Heart left ventricle (tissue), 16 donors: ENCODE results near the gene COX19. TPM values are rescaled to one million over a fixed set of nuclear protein-coding genes. Genes with fewer than 3 reads are reported as not detected.

Experiments used
- ATAC-seq, 4 donors: fragments of 200-7000 bp; cut with Tn5 transposase; one replicate each; pipeline ENCODE4 v1.9.1; 2020 to 2022; ENCODE audit warnings: moderate library complexity in 4 of 4, mild to moderate bottlenecking in 3 of 4, moderate number of reproducible peaks in 1 of 4
- DNase-seq, 5 donors: peaks; one replicate each; pipeline ENCODE4 v3.0.0-alpha.2; 2020
- H3K27ac ChIP-seq, 12 donors: fragments of 200-600 bp; sonication (generic) in 4 of 12; one replicate each; pipeline versions ENCODE4 v1.5.0 to v1.8.0; 2016 to 2022; ENCODE audit warnings: mild to moderate bottlenecking in 2 of 12
- H3K27me3 ChIP-seq, 9 donors: fragments of 200-600 bp; sonication (generic) in 2 of 9; one replicate each; pipeline versions ENCODE4 v1.5.1 to v1.8.0; 2016 to 2022; ENCODE audit warnings: mild to moderate bottlenecking in 3 of 9
- H3K36me3 ChIP-seq, 9 donors: fragments of 200-600 bp; sonication (generic) in 2 of 9; one replicate each; pipeline versions ENCODE4 v1.5.0 to v1.8.0; 2018 to 2022; ENCODE audit warnings: mild to moderate bottlenecking in 2 of 9
- H3K4me1 ChIP-seq, 12 donors: fragments of 200-600 bp; sonication (generic) in 4 of 12; one replicate each; pipeline versions ENCODE4 v1.5.0 to v1.8.0; 2016 to 2022; ENCODE audit warnings: mild to moderate bottlenecking in 3 of 12
- H3K4me3 ChIP-seq, 12 donors: fragments of 200-600 bp; sonication (generic) in 4 of 12; one replicate each; pipeline versions ENCODE4 v1.5.0 to v1.8.0; 2017 to 2022; ENCODE audit warnings: mild to moderate bottlenecking in 9 of 12, moderate library complexity in 4 of 12
- H3K9me3 ChIP-seq, 12 donors: fragments of 200-600 bp; sonication (generic) in 4 of 12; one replicate each; pipeline versions ENCODE4 v1.5.0 to v1.8.0; 2016 to 2022; ENCODE audit warnings: mild to moderate bottlenecking in 1 of 12
- POLR2A ChIP-seq, 2 donors: fragments of 450-650 bp; IDR thresholded peaks; one replicate each; pipeline ENCODE4 v1.6.1; 2017; ENCODE audit warnings: antibody characterized with exemption in 2 of 2, mild to moderate bottlenecking in 2 of 2, moderate library complexity in 2 of 2
- WGBS, 4 donors: extraction: QIAGEN DNeasy Blood & Tissue Kit in 2 of 4; methylation state at CpG; one replicate each; pipeline versions ENCODE4 v1.1.5 to v1.1.7; 2013 to 2018; 5-methylcytosine and 5-hydroxymethylcytosine counted together
- intact Hi-C, 10 donors: fragments of 100-400 bp; cut with DNase I; formaldehyde crosslinking; loops; one replicate each; pipeline versions ENCODE4 v1.11.1 to v1.14.2; 2022
- polyA plus RNA-seq, 2 donors: library from polyadenylated mRNA; stranded (reverse); fragments of 200-250 nt; gene quantifications; one replicate each; pipeline ENCODE4 v1.2.3, GENCODE V29; 2013
- total RNA-seq, 9 donors: library from RNA; depleted of rRNA in 2 of 9; stranded (reverse); fragments of >200 nt in 2 of 9; fragmentation: NEBNext Ultra II Directional in 3 of 9; extraction: Animal tissue kit (Norgen Biotek cat#: 25700) in 3 of 9; gene quantifications; one replicate each; pipeline versions ENCODE4 v1.1.0 to v1.2.4, GENCODE V29; 2016 to 2023
- TF ChIP-seq, protein P1 (sequence below), 12 donors: fragments of 200-600 bp; sonication (generic) in 4 of 12; IDR thresholded peaks; one replicate each; pipeline versions ENCODE4 v1.5.0 to v1.8.0; 2018 to 2022; ENCODE audit warnings: antibody characterized with exemption in 12 of 12, mild to moderate bottlenecking in 5 of 12
- donor health status: ischemic (EF 13 %, LVEDD 7.1; RV severe dilation, severe dysfunction).
- donor health status: healthy with polysubstance abuse.
- donor health status: DM: no; HTN: yes; CAD: no.
- donor health status: DM: no; HTN: no; CAD: no.
- donor health status: ischemic (EF 25% LVEDD 6.9; RV normal size, moderate dysfunction).
- donor health status: ischemic (EF 25% LVEDD 5.7; RV mildly dilated, moderate dysfunction).
- donor health status: healthy.
- donor health status: DM: yes; HTN: yes; CAD: no.
- donor health status: ischemic (EF 35%, LVEDD 5.7; RV mildly dilated, moderate dysfunction).
- donor health status: nonischemic (EF 11% LVEDD 7.7; RV severe dilation, severe dysfunction).
- donor health status: DM: yes; HTN: yes; CAD: no.
- donor health status: PGD.
- donor health status: ischemic (EF 29% LVEDD 5.4; RV normal size, mild dysfunction).
- donor health status: nonischemic (EF 23%, LVEDD 6.1; RV moderate dilation, normal function).

The COX19 gene
- total and polyA plus RNA-seq, 11 donors, result 3.1 to 7.8 (median 6.5) TPM

DNA sequence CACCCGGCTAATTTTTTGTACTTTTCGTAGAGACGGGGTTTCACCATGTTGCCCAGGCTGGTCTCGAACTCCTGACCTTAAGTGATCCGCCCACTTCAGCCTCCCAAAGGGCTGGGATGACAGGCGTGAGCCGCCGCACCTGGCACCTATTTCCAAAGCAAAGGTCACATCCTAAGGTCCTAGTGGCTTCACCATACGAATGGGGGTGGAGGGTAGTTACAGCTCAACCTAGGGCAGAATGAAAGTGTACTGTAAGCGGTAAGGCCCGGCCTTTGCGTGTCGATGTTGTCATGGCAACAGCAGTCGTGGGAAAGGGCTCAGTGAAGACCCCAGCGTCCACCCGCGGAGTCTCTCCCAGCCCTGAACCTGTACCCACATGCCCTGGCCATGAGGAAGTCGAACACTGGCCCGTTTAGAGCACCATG lies 1.6 kb upstream of the COX19 start:
- H3K4me1 ChIP-seq, result peaks cover 3 to 33% (median 25%) of the 10 kb centered on the region in 12 donors
- no peaks in the 10 kb centered on the region for H3K27me3 ChIP-seq
- intact Hi-C loops, result no loop called here
- H3K27ac ChIP-seq, result no peak overlapping the region
- no peaks in the 10 kb centered on the region for H3K9me3 ChIP-seq
- no peak for TF ChIP-seq POLR2A (IDR thresholded peaks at IDR 0.05)
- TF ChIP-seq, protein P1, sequence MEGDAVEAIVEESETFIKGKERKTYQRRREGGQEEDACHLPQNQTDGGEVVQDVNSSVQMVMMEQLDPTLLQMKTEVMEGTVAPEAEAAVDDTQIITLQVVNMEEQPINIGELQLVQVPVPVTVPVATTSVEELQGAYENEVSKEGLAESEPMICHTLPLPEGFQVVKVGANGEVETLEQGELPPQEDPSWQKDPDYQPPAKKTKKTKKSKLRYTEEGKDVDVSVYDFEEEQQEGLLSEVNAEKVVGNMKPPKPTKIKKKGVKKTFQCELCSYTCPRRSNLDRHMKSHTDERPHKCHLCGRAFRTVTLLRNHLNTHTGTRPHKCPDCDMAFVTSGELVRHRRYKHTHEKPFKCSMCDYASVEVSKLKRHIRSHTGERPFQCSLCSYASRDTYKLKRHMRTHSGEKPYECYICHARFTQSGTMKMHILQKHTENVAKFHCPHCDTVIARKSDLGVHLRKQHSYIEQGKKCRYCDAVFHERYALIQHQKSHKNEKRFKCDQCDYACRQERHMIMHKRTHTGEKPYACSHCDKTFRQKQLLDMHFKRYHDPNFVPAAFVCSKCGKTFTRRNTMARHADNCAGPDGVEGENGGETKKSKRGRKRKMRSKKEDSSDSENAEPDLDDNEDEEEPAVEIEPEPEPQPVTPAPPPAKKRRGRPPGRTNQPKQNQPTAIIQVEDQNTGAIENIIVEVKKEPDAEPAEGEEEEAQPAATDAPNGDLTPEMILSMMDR (IDR thresholded peaks at IDR 0.05), result no peak
- peak in 1 of 5 donors; percentile 35 for DNase-seq
- peaks cover 0 to 17% (median 14%) of the 10 kb centered on the region in 9 donors for H3K36me3 ChIP-seq
- H3K4me3 ChIP-seq, result no peak overlapping the region
- no peak for ATAC-seq
- 79 to 89% (median 87%) methylated on average over 19 of the region's 19 CpGs for WGBS, 4 donors

DNA sequence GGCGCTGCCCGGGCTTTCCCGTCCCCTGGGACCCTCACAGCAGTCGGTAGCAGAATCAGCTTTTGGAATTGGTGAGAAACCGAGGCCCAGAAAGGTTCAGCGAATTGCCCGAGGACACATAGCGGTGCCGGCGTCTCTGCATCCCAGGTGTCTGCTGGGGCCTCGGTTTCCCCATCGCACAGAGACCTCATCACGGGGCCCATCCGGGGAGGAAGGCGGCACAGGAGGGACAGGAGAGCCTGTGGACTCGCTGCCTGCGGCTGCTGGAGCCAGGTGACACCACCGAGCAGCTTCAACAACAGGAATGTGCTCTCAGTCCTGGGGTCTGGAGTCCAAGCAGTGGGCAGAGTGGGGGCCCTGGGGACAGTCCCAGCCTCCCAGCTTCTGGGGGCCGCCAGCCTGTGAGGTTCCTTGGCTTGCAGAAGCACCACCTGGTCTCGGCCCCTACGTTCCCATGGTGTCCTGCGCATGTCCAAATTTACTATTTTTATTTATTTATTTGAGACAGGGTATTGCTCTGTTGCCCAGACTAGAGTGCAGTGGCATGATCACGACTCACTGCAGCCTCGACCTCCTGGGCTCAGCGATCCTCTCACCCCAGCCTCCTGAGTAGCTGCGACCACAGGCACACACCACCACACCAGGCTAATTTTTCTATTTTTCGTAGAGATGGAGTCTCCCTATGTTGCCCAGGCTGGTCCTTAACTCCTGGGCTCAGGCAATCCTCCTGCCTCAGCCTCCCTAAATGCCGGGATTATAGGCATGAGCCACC lies 539 bp upstream of the COX19 start:
- Histone ChIP-seq H3K4me1 (peaks cover 3 to 36% (median 26%) of the 10 kb centered on the region in 12 donors), H3K27ac (peak overlapping the region in 7 of 12 donors; percentile 85 to 98 (median 96)), H3K9me3 (no peaks in the 10 kb centered on the region), H3K36me3 (peaks cover 0 to 27% (median 23%) of the 10 kb centered on the region in 9 donors), H3K27me3 (no peaks in the 10 kb centered on the region), H3K4me3 (peak overlapping the region; percentile 71 to 100 (median 98))
- 53 to 66% (median 54%) methylated on average over 19 to 28 of the region's 28 CpGs for WGBS, 4 donors
- DNase-seq (peak in 1 of 5 donors; percentile 64), ATAC-seq (peak in 1 of 4 donors; percentile 2)
- TF ChIP-seq, protein P1 (IDR thresholded peaks at IDR 0.05), result no peak
- no peak for TF ChIP-seq POLR2A (IDR thresholded peaks at IDR 0.05)
- intact Hi-C loops, result no loop called here

DNA sequence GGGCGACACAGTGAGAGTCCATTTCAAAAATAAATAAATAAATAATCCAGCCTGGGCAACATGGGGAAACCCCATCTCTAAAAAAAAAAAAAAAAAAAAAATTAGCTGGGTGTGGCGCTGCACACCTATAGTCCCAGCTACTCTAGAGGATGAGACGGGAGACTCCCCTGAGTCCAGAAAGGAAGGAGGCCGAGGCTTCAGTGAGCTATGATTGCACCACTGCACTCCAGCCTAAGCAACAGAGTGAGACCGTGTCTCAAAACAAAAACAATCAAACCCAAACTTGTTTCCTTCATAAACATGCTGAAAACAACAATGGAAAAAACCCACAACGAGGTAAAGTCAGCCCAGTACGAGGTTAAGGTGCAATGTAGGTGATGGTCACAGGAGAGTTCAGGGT lies 1.2 kb downstream of the COX19 start:
- peak overlapping the region in 5 of 12 donors; percentile 95 to 98 (median 97) for H3K27ac ChIP-seq

DNA sequence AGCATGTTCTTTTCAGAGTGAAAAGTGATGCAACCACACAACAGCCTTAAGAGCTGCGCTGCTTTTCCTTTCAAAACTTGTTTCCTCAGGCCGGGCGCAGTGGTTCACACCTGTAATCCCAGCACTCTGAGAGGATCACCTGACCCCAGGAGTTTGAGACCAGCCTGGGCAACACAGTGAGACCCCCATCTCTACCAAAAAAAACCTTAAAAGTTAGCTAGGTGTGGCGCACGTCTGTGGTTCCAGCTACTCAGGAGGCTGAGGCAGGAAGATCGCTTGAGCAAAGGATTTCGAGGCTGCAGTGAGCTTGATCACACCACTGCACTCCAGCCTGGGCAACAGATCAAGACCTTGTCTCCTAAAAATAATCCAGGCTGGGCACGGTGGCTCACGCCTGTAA lies 2.0 kb downstream of the COX19 start:
- 81 to 88% (median 86%) methylated on average over 9 of the region's 9 CpGs for WGBS, 4 donors
- Histone ChIP-seq H3K27me3 (no peaks in the 10 kb centered on the region), H3K4me3 (peak overlapping the region in 1 of 12 donors; percentile 100), H3K36me3 (peaks cover 0 to 53% (median 46%) of the 10 kb centered on the region in 9 donors), H3K9me3 (no peaks in the 10 kb centered on the region), H3K27ac (no peak overlapping the region), H3K4me1 (peaks cover 3 to 38% (median 29%) of the 10 kb centered on the region in 12 donors)
- DNase-seq, result no peak
- ATAC-seq, result no peak
- intact Hi-C loops, result no loop called here
- TF ChIP-seq, protein P1 (IDR thresholded peaks at IDR 0.05), result no peak
- TF ChIP-seq POLR2A (IDR thresholded peaks at IDR 0.05), result no peak

More for the DNA sequence above, 1.2 kb downstream of the COX19 start:
- Histone ChIP-seq H3K4me3 (peak overlapping the region; percentile 71 to 100 (median 98)), H3K4me1 (peaks cover 3 to 36% (median 27%) of the 10 kb centered on the region in 12 donors), H3K9me3 (no peaks in the 10 kb centered on the region), H3K36me3 (peaks cover 0 to 44% (median 38%) of the 10 kb centered on the region in 9 donors), H3K27me3 (no peaks in the 10 kb centered on the region)
- WGBS, 4 donors, result 30 to 42% (median 38%) methylated on average over 7 of the region's 7 CpGs
- ATAC-seq (no peak), DNase-seq (no peak)
- intact Hi-C loops, result no loop called here
- no peak for TF ChIP-seq POLR2A (IDR thresholded peaks at IDR 0.05)
- TF ChIP-seq, protein P1 (IDR thresholded peaks at IDR 0.05), result no peak
